OCI-LY7 (cell line): ENCODE measurements around the gene PARP12. TPM values are rescaled to one million over a fixed set of nuclear protein-coding genes. Genes with fewer than 3 reads are reported as not detected.

Experiments used
- BruUV-seq: library from RNA; stranded (reverse); fragments of 400-500 nt; replicated peaks from 2 replicates; lab custom pipeline; 2021; lab: Mats Ljungman, UMichigan
- CTCF ChIA-PET: fragments of 300-600 bp; sonication (Branson Sonifier 250); formaldehyde crosslinking; loops from one replicate; lab custom pipeline; 2022; ENCODE audit warnings: antibody characterized with exemption; ENCODE audit not compliant: unreplicated experiment; lab: Charles Lee
- POLR2A ChIA-PET: fragments of 300-600 bp; sonication (Branson Sonifier 250); formaldehyde crosslinking; loops from one replicate; lab custom pipeline; 2022; ENCODE audit warnings: antibody characterized with exemption; lab: Charles Lee
- DNase-seq: peaks from one replicate; pipeline ENCODE4 v3.0.0-alpha.2; 2015; ENCODE audit warnings: low spot score
- H2AFZ ChIP-seq: fragments of 200-600 bp; sonication (generic), shearing (Covaris generic); 2 replicates; pipeline ENCODE4 v1.6.1; 2014; ENCODE audit warnings: mild to moderate bottlenecking, antibody characterized with exemption, low read length, moderate library complexity
- H3K27ac ChIP-seq: fragments of 200-600 bp; sonication (generic); 2 replicates; pipeline ENCODE4 v1.5.1; 2014; ENCODE audit warnings: mixed run types, low read depth, mild to moderate bottlenecking, moderate library complexity, low read length, inconsistent platforms; ENCODE audit not compliant: poor library complexity, severe bottlenecking
- H3K36me3 ChIP-seq: fragments of 200-600 bp; sonication (generic); 2 replicates; pipeline ENCODE4 v1.6.1; 2014; ENCODE audit warnings: mild to moderate bottlenecking, antibody characterized with exemption, low read length, moderate library complexity, mixed read lengths; ENCODE audit not compliant: insufficient read depth
- H3K4me1 ChIP-seq: fragments of 200-600 bp; sonication (generic); 2 replicates; pipeline ENCODE4 v1.5.1; 2014; ENCODE audit warnings: mild to moderate bottlenecking, low read length; ENCODE audit not compliant: insufficient read depth, poor library complexity, severe bottlenecking
- H3K4me2 ChIP-seq: fragments of 200-600 bp; sonication (generic); 2 replicates; pipeline ENCODE4 v1.6.1; 2014; ENCODE audit warnings: mild to moderate bottlenecking, low read length
- H3K4me3 ChIP-seq: fragments of 200-600 bp; sonication (generic); 2 replicates; pipeline ENCODE4 v1.5.1; 2014; ENCODE audit warnings: mild to moderate bottlenecking, low read depth, low read length; ENCODE audit not compliant: poor library complexity, severe bottlenecking
- H3K79me2 ChIP-seq: fragments of 200-600 bp; sonication (generic); 2 replicates; pipeline ENCODE4 v1.6.1; 2016; ENCODE audit warnings: low read depth, mild to moderate bottlenecking, low read length, moderate library complexity, mixed read lengths; ENCODE audit not compliant: insufficient read depth
- H3K9me2 ChIP-seq: fragments of 200-600 bp; sonication (generic); 2 replicates; pipeline ENCODE4 v1.6.1; 2016; ENCODE audit warnings: mild to moderate bottlenecking, low read length, mixed read lengths; ENCODE audit not compliant: insufficient read depth
- H3K9me3 ChIP-seq: fragments of 200-600 bp; sonication (generic); 2 replicates; pipeline ENCODE4 v1.6.1; 2014; ENCODE audit warnings: mild to moderate bottlenecking, mixed run types, low read length, mixed read lengths
- H4K20me1 ChIP-seq: fragments of 200-600 bp; sonication (generic); 2 replicates; pipeline ENCODE4 v1.6.1; 2014; ENCODE audit warnings: mild to moderate bottlenecking, antibody characterized with exemption, low read length, moderate library complexity, mixed read lengths; ENCODE audit not compliant: insufficient read depth
- EZH2phosphoT487 ChIP-seq: fragments of 200-600 bp; sonication (generic); IDR thresholded peaks from 2 replicates; pipeline ENCODE4 v1.6.1; 2018; ENCODE audit warnings: low read depth, borderline replicate concordance, mild to moderate bottlenecking, mixed run types, antibody characterized with exemption, low read length, moderate library complexity, mixed read lengths
- intact Hi-C: fragments of 100-400 bp; cut with micrococcal nuclease; formaldehyde crosslinking; loops from one replicate; pipeline ENCODE4 v1.10.0; 2022; ENCODE audit not compliant: unreplicated experiment
- small RNA-seq: library from RNA; depleted of rRNA; stranded (forward); fragments of <200 nt; gene quantifications from one replicate; pipeline ENCODE3, GENCODE V24; 2014
- total RNA-seq, 2 experiments: library from RNA; depleted of rRNA in 1 of 2; stranded (reverse); fragments of >200 nt in 1 of 2; shearing (Covaris generic) in 1 of 2; gene quantifications; 2 replicates each; pipeline ENCODE4 v1.2.3, GENCODE V29; 2014 to 2022
- TF ChIP-seq, protein P1 (sequence below): fragments of 200-600 bp; sonication (generic); conservative IDR thresholded peaks from 2 replicates; pipeline ENCODE4 v1.5.1; 2014; ENCODE audit warnings: mild to moderate bottlenecking, antibody characterized with exemption, low read length, moderate library complexity, mixed read lengths

The PARP12 gene
- total RNA-seq, 2 experiments from 2014 or later: 6.5 to 12.5 TPM

DNA sequence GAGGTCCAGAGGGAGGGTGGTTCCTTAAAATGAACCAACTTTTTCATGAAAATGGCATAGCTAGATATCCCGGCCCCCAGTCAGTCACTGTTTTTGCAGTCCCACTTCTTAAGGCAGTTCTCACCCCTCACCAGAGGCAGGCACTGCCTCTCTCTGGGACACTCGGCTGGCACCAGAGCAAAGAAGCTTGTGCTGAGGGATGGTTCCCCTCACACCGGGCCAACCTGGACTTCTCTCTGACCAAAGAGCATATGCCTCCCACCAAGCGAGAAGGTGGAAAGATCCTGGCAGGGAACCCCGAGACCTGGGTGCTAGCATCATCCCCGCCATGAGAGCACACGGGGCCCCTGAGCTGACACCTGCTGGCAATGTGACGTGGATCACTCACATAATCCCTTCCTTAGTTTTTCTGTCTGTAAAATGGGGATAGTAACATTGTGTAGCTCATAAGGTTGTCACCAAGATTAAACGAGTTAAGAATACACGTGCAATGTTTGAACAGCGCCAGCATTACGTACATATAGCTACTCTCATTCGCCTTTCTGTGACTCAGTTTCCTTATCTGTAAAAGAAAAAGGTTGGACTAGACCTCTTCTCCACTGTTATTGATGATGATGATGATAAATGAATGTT lies 88.5 kb downstream of the PARP12 start:
- H3K27ac ChIP-seq: no peak overlapping the region
- CTCF ChIA-PET: interaction anchor here (1.0 kb wide), 1 partner anchor 13 kb away, joined by 3 read pairs; no protein-coding TSS in a partner anchor
- H3K9me3 ChIP-seq: no peaks in the 10 kb centered on the region
- BruUV-seq: no TSS peak
- no peaks in the 10 kb centered on the region for H3K36me3 ChIP-seq
- no peaks in the 10 kb centered on the region for H3K79me2 ChIP-seq
- no peaks in the 10 kb centered on the region for H3K9me2 ChIP-seq
- intact Hi-C loops: no loop called here
- no peak for TF ChIP-seq EZH2phosphoT487
- TF ChIP-seq, protein P1, sequence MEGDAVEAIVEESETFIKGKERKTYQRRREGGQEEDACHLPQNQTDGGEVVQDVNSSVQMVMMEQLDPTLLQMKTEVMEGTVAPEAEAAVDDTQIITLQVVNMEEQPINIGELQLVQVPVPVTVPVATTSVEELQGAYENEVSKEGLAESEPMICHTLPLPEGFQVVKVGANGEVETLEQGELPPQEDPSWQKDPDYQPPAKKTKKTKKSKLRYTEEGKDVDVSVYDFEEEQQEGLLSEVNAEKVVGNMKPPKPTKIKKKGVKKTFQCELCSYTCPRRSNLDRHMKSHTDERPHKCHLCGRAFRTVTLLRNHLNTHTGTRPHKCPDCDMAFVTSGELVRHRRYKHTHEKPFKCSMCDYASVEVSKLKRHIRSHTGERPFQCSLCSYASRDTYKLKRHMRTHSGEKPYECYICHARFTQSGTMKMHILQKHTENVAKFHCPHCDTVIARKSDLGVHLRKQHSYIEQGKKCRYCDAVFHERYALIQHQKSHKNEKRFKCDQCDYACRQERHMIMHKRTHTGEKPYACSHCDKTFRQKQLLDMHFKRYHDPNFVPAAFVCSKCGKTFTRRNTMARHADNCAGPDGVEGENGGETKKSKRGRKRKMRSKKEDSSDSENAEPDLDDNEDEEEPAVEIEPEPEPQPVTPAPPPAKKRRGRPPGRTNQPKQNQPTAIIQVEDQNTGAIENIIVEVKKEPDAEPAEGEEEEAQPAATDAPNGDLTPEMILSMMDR: no peak
- POLR2A ChIA-PET: interaction anchor here (0.9 kb wide), 1 partner anchor 21 kb away, joined by 3 read pairs; no protein-coding TSS in a partner anchor
- no peaks in the 10 kb centered on the region for H3K4me1 ChIP-seq
- DNase-seq: no peak
- no peaks in the 10 kb centered on the region for H4K20me1 ChIP-seq
- no peak overlapping the region for H3K4me2 ChIP-seq
- H2AFZ ChIP-seq: no peak overlapping the region
- H3K4me3 ChIP-seq: no peak overlapping the region

Small RNA genes lying within 50 kb of the gene (small RNA-seq; reads per million reads assigned to genes)
- not detected for gene RF00019

Other genes starting within 250 kb of the PARP12 start
- gene TBXAS1, start 233.7 kb downstream of the PARP12 start, total RNA-seq (2014; rRNA removed; shearing (Covaris generic)): not detected in 2 replicates
- gene TBXAS1, start 233.7 kb downstream of the PARP12 start, total RNA-seq (2022): 0.86 TPM in 1 of 2 replicates, not detected in the other
- gene KDM7A, start 114.0 kb upstream of the PARP12 start, total RNA-seq (2014; rRNA removed; shearing (Covaris generic)): 3.3 and 9.8 TPM in 2 replicates
- 3.3 and 7.7 TPM in 2 replicates for gene KDM7A, start 114.0 kb upstream of the PARP12 start, total RNA-seq (2022)